Measurements from ENCODE around the gene TRIM33. TPM values are rescaled to one million over a fixed set of nuclear protein-coding genes. Genes with fewer than 3 reads are reported as not detected.

Gene TRIM33
- total RNA-seq, 1 experiment from 2014 or later, result 38.7 TPM

DNA sequence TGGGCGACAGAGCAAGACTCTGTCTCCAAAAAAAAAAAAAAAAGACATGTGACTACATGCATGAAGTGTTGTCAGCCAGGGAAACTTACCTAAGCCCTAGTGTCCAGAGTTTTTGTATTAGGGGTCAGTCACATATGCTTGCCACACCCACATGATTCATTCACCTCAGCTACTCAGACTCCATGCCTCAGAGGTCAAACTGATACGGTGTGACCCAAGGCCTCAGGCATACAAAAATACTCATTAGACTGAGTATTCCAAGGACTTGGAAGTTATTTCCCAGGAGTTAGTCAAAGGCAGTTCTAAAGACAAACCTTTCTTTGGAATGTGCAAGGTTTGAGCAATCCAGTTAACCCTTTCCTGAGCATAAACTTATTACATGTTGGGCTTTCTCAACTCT is 6.3 kb upstream of the TRIM33 start:
- no peak overlapping the region; the same call in 1 of the 2 replicates for H2AFZ ChIP-seq
- no peaks in the 10 kb centered on the region for H3F3A ChIP-seq (ENCODE audit: insufficient read depth, low read depth)
- peaks cover 11% of the 10 kb centered on the region for H3K4me1 ChIP-seq (replicated peaks; ENCODE audit: insufficient read depth)
- no peaks in the 10 kb centered on the region for H3K9me2 ChIP-seq (ENCODE audit: insufficient read depth)
- H3K79me2 ChIP-seq (ENCODE audit: low read depth), result peaks cover 6% of the 10 kb centered on the region
- H3K4me3 ChIP-seq, result no peak overlapping the region
- TF ChIP-seq EZH2 (IDR thresholded peaks at IDR 0.05; ENCODE audit: low read depth), result no peak
- TF ChIP-seq, protein P1, sequence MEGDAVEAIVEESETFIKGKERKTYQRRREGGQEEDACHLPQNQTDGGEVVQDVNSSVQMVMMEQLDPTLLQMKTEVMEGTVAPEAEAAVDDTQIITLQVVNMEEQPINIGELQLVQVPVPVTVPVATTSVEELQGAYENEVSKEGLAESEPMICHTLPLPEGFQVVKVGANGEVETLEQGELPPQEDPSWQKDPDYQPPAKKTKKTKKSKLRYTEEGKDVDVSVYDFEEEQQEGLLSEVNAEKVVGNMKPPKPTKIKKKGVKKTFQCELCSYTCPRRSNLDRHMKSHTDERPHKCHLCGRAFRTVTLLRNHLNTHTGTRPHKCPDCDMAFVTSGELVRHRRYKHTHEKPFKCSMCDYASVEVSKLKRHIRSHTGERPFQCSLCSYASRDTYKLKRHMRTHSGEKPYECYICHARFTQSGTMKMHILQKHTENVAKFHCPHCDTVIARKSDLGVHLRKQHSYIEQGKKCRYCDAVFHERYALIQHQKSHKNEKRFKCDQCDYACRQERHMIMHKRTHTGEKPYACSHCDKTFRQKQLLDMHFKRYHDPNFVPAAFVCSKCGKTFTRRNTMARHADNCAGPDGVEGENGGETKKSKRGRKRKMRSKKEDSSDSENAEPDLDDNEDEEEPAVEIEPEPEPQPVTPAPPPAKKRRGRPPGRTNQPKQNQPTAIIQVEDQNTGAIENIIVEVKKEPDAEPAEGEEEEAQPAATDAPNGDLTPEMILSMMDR (conservative IDR thresholded peaks at IDR 0.05), result no peak
- H3K9me3 ChIP-seq (ENCODE audit: insufficient read depth, low read depth), result peaks cover 16% of the 10 kb centered on the region; the same call in 1 of the 2 replicates
- no peak overlapping the region for H3K27ac ChIP-seq
- DNase-seq, result peak in 1 of 2 experiments; percentile 70
- no peak overlapping the region for H3K4me2 ChIP-seq
- no peaks in the 10 kb centered on the region for H4K20me1 ChIP-seq (ENCODE audit: insufficient read depth)
- ChIA-PET CTCF (no interaction called here), POLR2A (ENCODE audit: unreplicated experiment) (no interaction called here)
- no TSS peak for BruUV-seq (replicated peaks)
- H3K36me3 ChIP-seq (ENCODE audit: low read depth), result no peaks in the 10 kb centered on the region
- H3K27me3 ChIP-seq (ENCODE audit: insufficient read depth, low read depth), result no peaks in the 10 kb centered on the region
- intact Hi-C loops (cut with micrococcal nuclease; ENCODE audit: unreplicated experiment), result no loop called here

DNA sequence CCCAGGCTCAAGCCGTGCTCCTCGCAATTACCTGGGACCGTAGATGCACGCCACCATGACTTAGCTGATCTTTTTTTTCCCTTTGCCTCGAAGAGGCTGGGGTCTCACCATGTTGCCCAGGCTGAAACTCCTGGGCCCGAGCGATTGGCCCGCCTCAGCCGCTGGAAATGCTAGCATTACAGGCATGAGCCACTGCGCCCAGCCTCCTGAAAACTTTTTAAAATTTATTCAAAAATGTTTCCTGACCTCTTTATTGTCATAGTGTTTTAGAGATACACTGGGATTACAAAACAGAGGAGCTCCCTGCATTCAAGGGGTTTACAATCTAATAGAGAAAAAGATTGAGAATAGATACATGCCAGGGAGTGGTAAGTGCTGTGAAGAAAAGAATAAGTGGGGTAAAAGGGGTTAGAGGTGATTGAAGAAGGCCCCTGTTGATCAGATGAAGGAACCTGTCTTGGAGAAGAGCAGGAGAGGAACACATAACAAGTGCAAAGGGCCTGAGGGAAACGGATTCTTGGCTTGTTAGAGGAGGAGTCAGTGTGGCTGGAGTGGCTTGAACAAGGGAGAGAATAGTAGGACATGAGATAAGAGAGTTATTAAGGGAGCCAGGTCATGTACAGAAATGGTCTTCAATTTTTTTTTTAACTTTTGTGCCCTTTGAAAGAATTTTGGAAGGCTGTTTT is 1.7 kb upstream of the TRIM33 start:
- Histone ChIP-seq H3K36me3 (ENCODE audit: low read depth) (no peaks in the 10 kb centered on the region), H4K20me1 (ENCODE audit: insufficient read depth) (peaks cover 27% of the 10 kb centered on the region), H3K4me2 (peak overlapping the region; percentile 87), H2AFZ (peak overlapping the region; percentile 98), H3K4me1 (replicated peaks; ENCODE audit: insufficient read depth) (peaks cover 33% of the 10 kb centered on the region), H3K79me2 (ENCODE audit: low read depth) (peaks cover 38% of the 10 kb centered on the region), H3K27me3 (ENCODE audit: insufficient read depth, low read depth) (no peaks in the 10 kb centered on the region), H3K9me2 (ENCODE audit: insufficient read depth) (no peaks in the 10 kb centered on the region), H3F3A (ENCODE audit: insufficient read depth, low read depth) (peaks cover 10% of the 10 kb centered on the region), H3K9me3 (ENCODE audit: insufficient read depth, low read depth) (peaks cover 12% of the 10 kb centered on the region; the same call in 1 of the 2 replicates), H3K27ac (peak overlapping the region; percentile 88), H3K4me3 (peak overlapping the region; percentile 93)
- intact Hi-C loops (cut with micrococcal nuclease; ENCODE audit: unreplicated experiment), result no loop called here
- DNase-seq, result peak in 1 of 2 experiments; percentile 3
- no peak for TF ChIP-seq EZH2 (IDR thresholded peaks at IDR 0.05; ENCODE audit: low read depth)
- TF ChIP-seq, protein P1 (conservative IDR thresholded peaks at IDR 0.05), result no peak
- ChIA-PET POLR2A (ENCODE audit: unreplicated experiment) (no interaction called here), CTCF (no interaction called here)
- no TSS peak for BruUV-seq (replicated peaks)

DNA sequence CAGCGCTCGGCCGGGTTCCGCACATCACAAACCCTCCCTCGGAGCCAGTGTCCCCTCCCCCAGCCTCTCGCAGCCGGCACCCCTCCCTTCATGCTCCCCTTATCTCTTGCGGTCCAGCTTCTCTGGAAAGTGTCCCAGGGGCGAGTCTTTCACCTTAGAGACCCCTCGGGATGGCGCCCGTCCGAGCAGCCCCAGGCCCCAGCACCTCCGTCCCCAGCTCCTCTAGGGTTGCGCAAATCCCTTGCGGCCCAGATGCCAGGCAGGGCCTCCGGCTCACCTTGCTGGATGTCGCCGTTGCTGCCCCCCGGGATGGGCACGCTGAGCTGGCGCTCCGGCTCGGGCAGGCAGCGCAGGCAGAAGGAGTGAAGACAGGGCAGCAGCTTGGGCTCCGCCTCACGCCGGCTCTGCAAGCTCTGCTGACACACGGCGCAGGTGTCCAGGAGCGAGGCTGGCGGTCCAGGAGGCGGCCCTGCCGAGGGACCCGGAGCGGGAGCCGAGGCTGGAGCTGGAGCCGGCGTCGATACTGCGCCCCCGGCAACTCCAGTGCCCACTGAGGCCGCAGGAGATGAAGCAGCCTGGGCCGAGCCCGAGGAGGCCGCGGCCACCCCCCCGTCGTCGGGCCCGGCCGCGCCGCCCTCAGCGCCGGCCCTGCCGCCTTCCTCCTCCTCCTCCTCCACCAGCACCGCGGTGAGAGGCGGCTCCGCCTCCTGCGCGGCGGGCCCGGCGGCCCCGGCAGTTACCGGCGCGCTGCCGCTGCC is 550 bp downstream of the TRIM33 start:
- peak overlapping the region; percentile 87 for H3K4me2 ChIP-seq
- H3K4me3 ChIP-seq, result peak overlapping the region; percentile 93
- peaks cover 61% of the 10 kb centered on the region for H3K79me2 ChIP-seq (ENCODE audit: low read depth)
- no peaks in the 10 kb centered on the region for H3K9me2 ChIP-seq (ENCODE audit: insufficient read depth)
- H4K20me1 ChIP-seq (ENCODE audit: insufficient read depth), result peaks cover 50% of the 10 kb centered on the region
- H3K4me1 ChIP-seq (replicated peaks; ENCODE audit: insufficient read depth), result peaks cover 41% of the 10 kb centered on the region
- no TSS peak for BruUV-seq (replicated peaks)
- H2AFZ ChIP-seq, result peak overlapping the region; percentile 83
- peaks cover 16% of the 10 kb centered on the region for H3K36me3 ChIP-seq (ENCODE audit: low read depth)
- ChIA-PET POLR2A (ENCODE audit: unreplicated experiment) (interaction anchor here (0.5 to 0.7 kb wide), 2 partner anchors 650 to 1055 kb away, joined by 3 to 4 read pairs; no protein-coding TSS in a partner anchor), CTCF (no interaction called here)
- intact Hi-C loops (cut with micrococcal nuclease; ENCODE audit: unreplicated experiment), result loop anchor here (2.0 kb wide), 1 partner anchor 70 kb away; the partner anchor contains the start of gene BCAS2
- H3F3A ChIP-seq (ENCODE audit: insufficient read depth, low read depth), result peaks cover 10% of the 10 kb centered on the region
- TF ChIP-seq, protein P1 (conservative IDR thresholded peaks at IDR 0.05), result no peak
- TF ChIP-seq EZH2 (IDR thresholded peaks at IDR 0.05; ENCODE audit: low read depth), result no peak
- H3K9me3 ChIP-seq (ENCODE audit: insufficient read depth, low read depth), result no peaks in the 10 kb centered on the region
- no peaks in the 10 kb centered on the region for H3K27me3 ChIP-seq (ENCODE audit: insufficient read depth, low read depth)
- peak overlapping the region; percentile 35 for H3K27ac ChIP-seq
- DNase-seq, result peak; percentile 46 to 50

All from PC-9 (cell line).